Measurements from ENCODE around the gene CD2.

CD2 gene

GRCh38 chr1:116786049-116786448, 31.8 kb downstream of the CD2 start:
- no peak for DNase-seq

DNA sequence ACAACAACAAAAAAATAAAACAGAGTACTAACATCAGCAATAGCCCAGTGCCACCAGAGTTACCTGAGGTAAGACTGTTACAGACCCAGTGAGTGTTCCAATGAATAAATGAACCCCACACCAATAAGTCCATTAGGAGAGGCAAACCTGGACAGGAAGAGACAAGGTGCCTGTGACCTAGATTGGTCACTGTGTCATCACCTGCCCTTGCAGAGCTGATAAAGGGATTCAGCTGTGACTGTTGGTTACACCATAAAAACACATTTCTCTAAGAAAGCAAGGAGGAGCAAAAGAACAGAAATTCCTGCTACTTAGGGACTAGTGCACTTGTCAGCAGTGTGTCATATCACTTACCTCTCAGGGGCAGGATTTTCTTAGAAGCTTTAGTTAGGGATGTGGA, 37.5 kb downstream of the CD2 start:
- DNase-seq = no peak

DNA sequence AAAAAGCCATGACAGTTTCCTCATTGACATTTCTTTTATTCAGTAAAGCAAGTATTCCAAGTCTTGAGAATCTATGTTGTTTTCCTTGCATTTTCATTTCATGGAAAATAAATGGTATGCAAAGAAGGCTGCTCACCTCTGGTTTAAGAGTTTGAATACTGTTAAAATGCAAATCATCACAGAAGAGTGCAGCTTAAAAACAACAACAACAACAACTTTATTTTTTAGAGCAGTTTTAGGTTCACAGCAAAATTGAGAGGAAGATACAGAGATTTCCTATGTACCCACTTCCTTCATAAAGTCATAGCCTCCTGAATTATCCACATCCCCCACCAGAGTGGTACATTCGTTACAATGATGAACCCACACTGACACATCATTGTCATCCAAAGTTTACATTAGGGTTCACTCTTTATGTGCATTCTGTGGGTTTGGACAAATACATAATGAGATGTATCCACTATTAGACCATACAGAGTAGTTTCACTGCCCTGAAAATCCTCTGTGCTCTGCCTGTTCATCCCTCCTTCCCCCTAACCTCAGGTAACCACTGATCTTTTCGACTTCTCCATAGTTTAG, 39.2 kb downstream of the CD2 start:
- DNase-seq = no peak

- DNase-seq = no peak
These were observed 40.1 kb downstream of the CD2 start for GRCh38 chr1:116794371-116794770.

GRCh38 chr1:116794804-116795481, 40.7 kb downstream of the CD2 start:
- DNase-seq = no peak

- DNase-seq = no peak
These were observed 41.2 kb downstream of the CD2 start for GRCh38 chr1:116795482-116795829.

- DNase-seq = no peak
These were observed 50.5 kb downstream of the CD2 start for GRCh38 chr1:116804736-116805135.

- DNase-seq = no peak
These were observed 51.2 kb downstream of the CD2 start for GRCh38 chr1:116805398-116805797.

GRCh38 chr1:116806245-116806644, 52.0 kb downstream of the CD2 start:
- DNase-seq = no peak

DNA sequence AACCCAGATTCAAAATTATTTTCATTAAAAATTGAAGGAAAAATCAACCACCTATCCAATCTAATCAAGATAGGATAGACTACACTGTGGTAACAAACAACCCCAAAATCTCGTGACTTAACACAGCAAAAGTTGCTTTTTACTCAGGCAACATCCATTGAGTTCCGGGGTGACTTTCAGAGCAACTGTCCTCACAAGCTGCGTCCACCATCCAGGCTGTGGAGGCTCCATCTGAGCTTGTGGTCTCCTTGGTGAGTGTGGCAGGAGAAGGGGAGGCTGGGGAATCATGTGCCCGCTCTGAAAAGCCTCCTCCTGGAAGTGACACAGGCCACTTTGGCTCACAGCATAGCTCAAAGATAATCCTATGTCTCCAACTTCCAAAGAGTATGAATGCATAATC, 52.4 kb downstream of the CD2 start:
- DNase-seq = no peak

DNA sequence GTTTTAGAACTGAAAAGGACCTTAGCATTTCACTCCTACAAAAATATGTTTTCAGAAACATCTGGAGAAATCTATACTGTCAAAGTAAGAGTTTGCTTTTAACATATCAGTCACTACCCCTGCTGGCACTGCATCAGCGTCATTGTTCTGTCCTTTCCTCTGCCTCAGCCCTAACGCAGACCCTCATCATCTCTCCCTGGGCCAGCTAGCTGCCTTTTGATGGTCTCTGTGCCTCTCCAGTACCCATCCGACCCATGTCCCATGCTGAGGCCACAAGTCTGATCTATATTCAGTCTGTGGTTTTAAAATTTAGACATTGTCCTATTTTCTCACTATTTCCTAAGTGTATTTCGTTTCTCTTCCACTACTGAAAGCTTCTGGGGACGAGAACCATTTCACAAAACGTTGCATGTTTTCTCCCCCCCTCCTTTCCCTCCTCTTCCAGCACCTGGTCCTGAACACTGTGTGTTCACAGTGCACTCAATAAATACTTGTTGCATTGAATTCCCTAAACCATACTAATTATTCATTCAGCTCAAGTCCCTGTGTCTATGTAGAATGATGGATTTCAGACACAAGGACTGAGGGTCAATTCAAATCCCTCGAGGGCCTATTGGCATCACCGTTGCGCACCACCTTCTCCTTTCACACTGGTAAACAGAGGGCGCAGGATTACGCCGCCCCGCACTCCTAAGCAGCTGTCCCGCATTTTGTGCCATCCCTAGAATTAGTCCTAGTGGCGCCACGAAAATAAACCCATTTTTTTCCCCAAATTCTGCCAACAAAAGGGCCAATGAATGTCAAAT, 53.4 kb downstream of the CD2 start:
- no peak for DNase-seq

- DNase-seq = no peak
These were observed 54.1 kb downstream of the CD2 start for GRCh38 chr1:116808200-116808847.

DNA sequence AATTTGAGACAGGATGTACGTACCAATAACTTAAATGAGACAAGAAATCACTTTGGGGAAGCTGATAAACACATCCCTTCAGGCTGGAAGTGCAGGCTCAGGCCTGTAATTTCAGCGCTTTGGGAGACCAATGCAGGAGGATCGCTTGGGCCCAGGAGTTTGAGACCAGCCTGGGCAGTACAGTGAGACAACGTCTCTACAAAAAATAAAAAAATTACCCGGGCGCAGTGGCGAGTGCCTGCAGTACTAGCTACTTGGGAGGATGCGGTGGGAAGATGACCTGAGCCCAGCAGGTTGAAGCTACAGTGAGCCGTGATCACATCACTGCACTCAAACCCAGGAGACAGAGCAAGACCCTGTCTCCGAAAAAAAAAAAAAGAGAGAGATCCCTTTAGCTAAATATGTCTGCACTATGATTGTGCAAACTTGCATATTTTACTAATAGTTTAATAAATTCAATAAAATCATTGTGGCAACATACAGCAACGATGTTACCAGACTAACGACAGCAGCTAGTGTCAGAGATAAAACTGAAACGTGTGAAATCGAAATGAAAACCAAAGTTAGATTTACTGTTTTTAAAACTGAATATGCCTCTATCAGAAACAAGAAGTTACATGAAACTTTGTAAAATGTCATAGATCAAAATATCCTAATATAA, 54.7 kb downstream of the CD2 start:
- no peak for DNase-seq

GRCh38 chr1:116811321-116811720, 57.1 kb downstream of the CD2 start:
- no peak for DNase-seq

GRCh38 chr1:116814926-116815723, 60.9 kb downstream of the CD2 start:
- DNase-seq = no peak

- peak; percentile 35 for DNase-seq
These were observed 63.4 kb downstream of the CD2 start for GRCh38 chr1:116817582-116818064.
